ENCODE data around the gene KDM4F. TPM values are rescaled to one million over a fixed set of nuclear protein-coding genes. Genes with fewer than 3 reads are reported as not detected.

KDM4F gene
- total RNA-seq, 8 experiments from 2014 or later, result 0.05 to 0.47 (median 0.18) TPM; not detected in 4

- in situ Hi-C loops (cut with MboI; ENCODE audit: low pct_unique_long_range_greater_than_20kb in 2 of 9, low sequenced_read_pairs in 9 of 9, unreplicated experiment in 9 of 9), result no loop called here
Measured at GRCh38 chr11:95100191-95100648, 51.0 kb downstream of the KDM4F start.

More at GRCh38 chr11:95100191-95100648, 51.0 kb downstream of the KDM4F start:
- WGBS, 10 experiments, result 20 to 100% (median 89%) methylated on average over 1 to 4 of the region's 4 CpGs
- Histone ChIP-seq H3K4me3 (no peak overlapping the region), H3K27ac (no peak overlapping the region), H3K4me1 (replicated peaks in 1 of 2) (peaks cover 2 to 4% of the 10 kb centered on the region in 2 donors)
- ATAC-seq (replicated peaks in 6 of 8), result no peak

Other genes starting within 250 kb of the KDM4F start
- gene CWC15, start 75.9 kb upstream of the KDM4F start, total RNA-seq, result 10 to 100 TPM; 43.7 to 77.1 (median 60.1) TPM
- 1 to 10 TPM in 7 of 8 experiments, under 1 TPM in 1; 0.97 to 3.9 (median 2.3) TPM for gene KDM4D, start 75.7 kb upstream of the KDM4F start, total RNA-seq
- under 1 TPM in 7 of 8 experiments, not detected in 1; 0.05 to 0.28 (median 0.18) TPM for gene KDM4E, start 24.2 kb upstream of the KDM4F start, total RNA-seq
- 10 to 100 TPM; 33.3 to 48.8 (median 37.5) TPM for gene SRSF8, start 17.5 kb downstream of the KDM4F start, total RNA-seq
- gene ENDOD1, start 40.4 kb downstream of the KDM4F start, total RNA-seq, result 10 to 100 TPM in 3 of 8 experiments, 1 to 10 TPM in 5; 6.2 to 65.2 (median 8.6) TPM
- gene SESN3, start 181.8 kb downstream of the KDM4F start, total RNA-seq, result 100 to 1,000 TPM in 3 of 8 experiments, 10 to 100 TPM in 5; 21.6 to 305 (median 82.1) TPM

Measured in motor neuron (in vitro differentiated cells).